ENCODE measurements around the gene TSLP. TPM values are rescaled to one million over a fixed set of nuclear protein-coding genes. Genes with fewer than 3 reads are reported as not detected.

TSLP gene
- total RNA-seq, result 0.32 and 0.43 TPM in 2 replicates

- peak within 1 kb of the TSS; percentile 28 for H3K4me3 ChIP-seq (ENCODE audit: low read depth, low read length)
These were observed at the start of gene TSLP for GRCh38 chr5:111071413-111071812. Gene TSLP (plus strand): TSS chr5:111071713. CDS start chr5:111071891, 178 bp downstream.

GRCh38 chr5:111022301-111022700 is 49.2 kb upstream of the TSLP start:
- no peak for TF ChIP-seq CTCF (IDR thresholded peaks at IDR 0.05; ENCODE audit: insufficient read depth, low read depth, low read length)
- no peak overlapping the region for H3K4me3 ChIP-seq (ENCODE audit: low read depth, low read length)
- DNase-seq (ENCODE audit: low read depth), result no peak

More at GRCh38 chr5:111071413-111071812, at the start of gene TSLP:
- DNase-seq (ENCODE audit: low read depth), result no peak
- no peak for TF ChIP-seq CTCF (IDR thresholded peaks at IDR 0.05; ENCODE audit: insufficient read depth, low read depth, low read length)

GRCh38 chr5:111028865-111029264 is 42.6 kb upstream of the TSLP start:
- no peak for DNase-seq (ENCODE audit: low read depth)
- no peak for TF ChIP-seq CTCF (IDR thresholded peaks at IDR 0.05; ENCODE audit: insufficient read depth, low read depth, low read length)
- H3K4me3 ChIP-seq (ENCODE audit: low read depth, low read length), result no peak overlapping the region

GRCh38 chr5:111043712-111044506 is 27.6 kb upstream of the TSLP start:
- H3K4me3 ChIP-seq (ENCODE audit: low read depth, low read length), result no peak overlapping the region
- TF ChIP-seq CTCF (IDR thresholded peaks at IDR 0.05; ENCODE audit: insufficient read depth, low read depth, low read length), result no peak
- DNase-seq (ENCODE audit: low read depth), result peak; percentile 49

- no peak for TF ChIP-seq CTCF (IDR thresholded peaks at IDR 0.05; ENCODE audit: insufficient read depth, low read depth, low read length)
- H3K4me3 ChIP-seq (ENCODE audit: low read depth, low read length), result no peak overlapping the region
- DNase-seq (ENCODE audit: low read depth), result no peak
These were observed 13.4 kb upstream of the TSLP start for GRCh38 chr5:111058064-111058463.

- TF ChIP-seq CTCF (IDR thresholded peaks at IDR 0.05; ENCODE audit: insufficient read depth, low read depth, low read length), result no peak
- no peak for DNase-seq (ENCODE audit: low read depth)
These were observed 11.3 kb upstream of the TSLP start for GRCh38 chr5:111060169-111060568.

More at GRCh38 chr5:111060169-111060568, 11.3 kb upstream of the TSLP start:
- no peak overlapping the region for H3K4me3 ChIP-seq (ENCODE audit: low read depth, low read length)
